Ovary (tissue), 3 donors: ENCODE data around the gene SPARC.

Source experiments
- EP300 ChIP-seq: sonication (generic); formaldehyde crosslinking; IDR thresholded peaks from one replicate; pipeline ENCODE4 v1.6.1; 2017; ENCODE audit warnings: antibody characterized with exemption
- POLR2A ChIP-seq: fragments of 450-650 bp; IDR thresholded peaks from one replicate; pipeline ENCODE4 v1.6.1; 2017; ENCODE audit warnings: antibody characterized with exemption, mild to moderate bottlenecking, moderate library complexity
- TF ChIP-seq, protein P1 (sequence below), 3 donors: fragments of 450-650 bp in 2 of 3; fragments of 200-600 bp in 1 of 3; IDR thresholded peaks; one replicate each; pipeline versions ENCODE4 v1.5.1 to v1.8.0; 2016 to 2022; ENCODE audit warnings: antibody characterized with exemption in 3 of 3, mild to moderate bottlenecking in 1 of 3
- donor health status: DM: no; HTN: no; CAD: no.

DNA sequence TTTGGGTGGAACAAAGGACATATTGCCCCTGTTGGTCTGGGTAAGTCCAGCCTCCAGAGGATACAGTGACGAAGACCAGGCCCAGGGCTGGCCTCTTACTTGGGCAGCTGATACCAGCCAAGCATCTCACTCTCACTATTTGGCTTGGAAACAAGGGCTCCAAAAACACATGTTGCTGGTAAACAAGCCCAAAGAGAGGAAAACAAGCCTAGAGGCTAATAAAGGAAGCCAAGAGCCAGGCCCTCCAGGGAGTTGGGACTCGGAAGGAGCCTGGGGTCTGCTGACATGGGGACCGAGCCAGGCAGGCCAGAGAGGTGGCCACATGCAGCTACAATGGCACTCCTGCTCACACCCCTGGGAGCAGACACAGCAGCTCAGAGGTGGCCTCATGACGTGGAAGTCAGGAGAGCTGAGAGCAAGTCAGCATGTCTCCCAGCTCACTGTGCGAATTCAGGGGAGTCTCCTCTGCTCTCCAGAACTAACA is 5.7 kb downstream of the SPARC start:
- TF ChIP-seq, protein P1, sequence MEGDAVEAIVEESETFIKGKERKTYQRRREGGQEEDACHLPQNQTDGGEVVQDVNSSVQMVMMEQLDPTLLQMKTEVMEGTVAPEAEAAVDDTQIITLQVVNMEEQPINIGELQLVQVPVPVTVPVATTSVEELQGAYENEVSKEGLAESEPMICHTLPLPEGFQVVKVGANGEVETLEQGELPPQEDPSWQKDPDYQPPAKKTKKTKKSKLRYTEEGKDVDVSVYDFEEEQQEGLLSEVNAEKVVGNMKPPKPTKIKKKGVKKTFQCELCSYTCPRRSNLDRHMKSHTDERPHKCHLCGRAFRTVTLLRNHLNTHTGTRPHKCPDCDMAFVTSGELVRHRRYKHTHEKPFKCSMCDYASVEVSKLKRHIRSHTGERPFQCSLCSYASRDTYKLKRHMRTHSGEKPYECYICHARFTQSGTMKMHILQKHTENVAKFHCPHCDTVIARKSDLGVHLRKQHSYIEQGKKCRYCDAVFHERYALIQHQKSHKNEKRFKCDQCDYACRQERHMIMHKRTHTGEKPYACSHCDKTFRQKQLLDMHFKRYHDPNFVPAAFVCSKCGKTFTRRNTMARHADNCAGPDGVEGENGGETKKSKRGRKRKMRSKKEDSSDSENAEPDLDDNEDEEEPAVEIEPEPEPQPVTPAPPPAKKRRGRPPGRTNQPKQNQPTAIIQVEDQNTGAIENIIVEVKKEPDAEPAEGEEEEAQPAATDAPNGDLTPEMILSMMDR (IDR thresholded peaks at IDR 0.05): no peak
- TF ChIP-seq EP300 (no peak), POLR2A (no peak)
